IMR-90 (cell line): ENCODE data around the gene GRK5. TPM values are rescaled to one million over a fixed set of nuclear protein-coding genes. Genes with fewer than 3 reads are reported as not detected.

ENCODE experiments used
- ATAC-seq: fragments of 200-7000 bp; cut with Tn5 transposase; 2 replicates; pipeline ENCODE4 v1.9.1; 2020; ENCODE audit warnings: low read depth, mild to moderate bottlenecking, moderate library complexity
- BruUV-seq: library from RNA; stranded (reverse); fragments of 400-500 nt; replicated peaks from 2 replicates; lab custom pipeline; 2021; lab: Mats Ljungman, UMichigan
- CTCF ChIA-PET: fragments of 300-600 bp; formaldehyde crosslinking; extraction: SDS; loops from one replicate; lab custom pipeline; 2021; ENCODE audit warnings: antibody characterized with exemption; lab: Yijun Ruan, JAX
- POLR2A ChIA-PET: fragments of 300-600 bp; sonication (Branson Sonifier 250); formaldehyde crosslinking; loops from one replicate; lab custom pipeline; 2022; ENCODE audit warnings: antibody characterized with exemption; ENCODE audit not compliant: unreplicated experiment; lab: Charles Lee
- DNase-seq: peaks from one replicate; pipeline ENCODE4 v3.0.0; 2013
- H2AFZ ChIP-seq: replicated peaks from 2 replicates; pipeline ENCODE3; 2013; ENCODE audit warnings: low read length, mild to moderate bottlenecking; ENCODE audit not compliant: poor library complexity
- H2AK5ac ChIP-seq: 2 replicates; pipeline ENCODE4 v1.6.1; 2013; ENCODE audit warnings: low read depth, low read length, inconsistent platforms
- H2AK9ac ChIP-seq: replicated peaks from 2 replicates; pipeline ENCODE3; 2013; ENCODE audit warnings: mild to moderate bottlenecking, low read depth, low read length, moderate library complexity; ENCODE audit not compliant: poor library complexity
- H2BK120ac ChIP-seq: 2 replicates; pipeline ENCODE4 v1.6.1; 2013; ENCODE audit warnings: low read depth, low read length, inconsistent platforms
- H2BK15ac ChIP-seq: 3 replicates; pipeline ENCODE4 v1.6.1; 2013; ENCODE audit warnings: low read depth, low read length, inconsistent platforms
- H2BK20ac ChIP-seq: 2 replicates; pipeline ENCODE4 v1.6.1; 2013; ENCODE audit warnings: low read depth, mild to moderate bottlenecking, inconsistent platforms, low read length, moderate library complexity
- H2BK5ac ChIP-seq: 2 replicates; pipeline ENCODE4 v1.6.1; 2013; ENCODE audit warnings: mild to moderate bottlenecking, low read depth, low read length, inconsistent platforms; ENCODE audit not compliant: poor library complexity, severe bottlenecking
- H3K14ac ChIP-seq: replicated peaks from 2 replicates; pipeline ENCODE4 v1.6.1; 2013; ENCODE audit warnings: low read depth, low read length, inconsistent platforms
- H3K18ac ChIP-seq: 2 replicates; pipeline ENCODE4 v1.6.1; 2013; ENCODE audit warnings: low read depth, low read length, control low read depth
- H3K23ac ChIP-seq: 2 replicates; pipeline ENCODE4 v1.6.1; 2013; ENCODE audit warnings: low read depth, low read length, inconsistent platforms
- H3K27ac ChIP-seq: 2 replicates; pipeline ENCODE4 v1.5.1; 2013; ENCODE audit warnings: mild to moderate bottlenecking, control low read depth, low read length; ENCODE audit not compliant: insufficient read depth
- H3K27me3 ChIP-seq: 2 replicates; pipeline ENCODE4 v1.6.1; 2013; ENCODE audit warnings: low read length; ENCODE audit not compliant: control insufficient read depth, insufficient read depth
- H3K36me3 ChIP-seq: 2 replicates; pipeline ENCODE4 v1.6.1; 2013; ENCODE audit warnings: low read length, mixed read lengths; ENCODE audit not compliant: control insufficient read depth, insufficient read depth
- H3K4ac ChIP-seq: 2 replicates; pipeline ENCODE4 v1.6.1; 2013; ENCODE audit warnings: low read depth, low read length, inconsistent platforms
- H3K4me1 ChIP-seq: 2 replicates; pipeline ENCODE4 v1.6.1; 2013; ENCODE audit warnings: low read length, mixed read lengths; ENCODE audit not compliant: control insufficient read depth, insufficient read depth
- H3K4me2 ChIP-seq: 2 replicates; pipeline ENCODE4 v1.6.1; 2013; ENCODE audit warnings: low read depth, mild to moderate bottlenecking, control low read depth, low read length, moderate library complexity
- H3K4me3 ChIP-seq: 2 replicates; pipeline ENCODE4 v1.5.1; 2013; ENCODE audit warnings: low read depth, mild to moderate bottlenecking, control low read depth, low read length, moderate library complexity; ENCODE audit not compliant: insufficient read depth
- H3K56ac ChIP-seq: 2 replicates; pipeline ENCODE4 v1.6.1; 2013; ENCODE audit warnings: low read length, inconsistent platforms; ENCODE audit not compliant: insufficient read depth; ENCODE audit errors: extremely low read depth
- H3K79me1 ChIP-seq, 2 experiments: 2 replicates each; pipeline ENCODE4 v1.6.1; 2013; ENCODE audit warnings: low read length in 2 of 2, inconsistent platforms in 1 of 2, low read depth in 1 of 2
- H3K9ac ChIP-seq: 2 replicates; pipeline ENCODE4 v1.6.1; 2013; ENCODE audit warnings: low read depth, low read length, control low read depth
- H3K9me1 ChIP-seq: 2 replicates; pipeline ENCODE4 v1.6.1; 2013; ENCODE audit warnings: low read length, inconsistent platforms; ENCODE audit not compliant: insufficient read depth
- H3K9me3 ChIP-seq: 2 replicates; pipeline ENCODE4 v1.6.1; 2013; ENCODE audit warnings: low read length; ENCODE audit not compliant: control insufficient read depth, insufficient read depth
- H4K20me1 ChIP-seq: 2 replicates; pipeline ENCODE4 v1.6.1; 2013; ENCODE audit warnings: low read length, inconsistent platforms; ENCODE audit not compliant: insufficient read depth
- H4K5ac ChIP-seq: 2 replicates; pipeline ENCODE4 v1.6.1; 2013; ENCODE audit warnings: mild to moderate bottlenecking, low read depth, low read length, control low read depth
- H4K8ac ChIP-seq, 2 experiments: 2 replicates each; pipeline ENCODE4 v1.6.1; 2013; ENCODE audit warnings: low read depth in 2 of 2, low read length in 2 of 2, control low read depth in 1 of 2, inconsistent platforms in 1 of 2
- H4K91ac ChIP-seq: 2 replicates; pipeline ENCODE4 v1.6.1; 2013; ENCODE audit warnings: low read depth, low read length, inconsistent platforms; ENCODE audit not compliant: insufficient read depth
- CHD1 ChIP-seq: IDR thresholded peaks from 2 replicates; pipeline ENCODE4 v1.6.1; 2012; ENCODE audit warnings: low read depth, low read length, improper control_type of control experiment
- MAFK ChIP-seq: IDR thresholded peaks from 2 replicates; pipeline ENCODE4 v1.6.1; 2012; ENCODE audit warnings: low read depth, low read length, improper control_type of control experiment
- MAZ ChIP-seq: IDR thresholded peaks from 2 replicates; pipeline ENCODE4 v1.6.1; 2012; ENCODE audit warnings: low read depth, mild to moderate bottlenecking, low read length, improper control_type of control experiment, moderate library complexity, borderline replicate concordance
- POLR2A ChIP-seq: IDR thresholded peaks from 2 replicates; pipeline ENCODE4 v1.6.1; 2012; ENCODE audit warnings: mild to moderate bottlenecking, low read depth, low read length
- RCOR1 ChIP-seq: IDR thresholded peaks from 2 replicates; pipeline ENCODE4 v1.6.1; 2012; ENCODE audit warnings: mild to moderate bottlenecking, low read length, improper control_type of control experiment; ENCODE audit not compliant: insufficient replicate concordance
- WGBS, 2 experiments: methylation state at CpG; one replicate each; pipeline versions ENCODE4 v1.1.5 to v1.1.7; 2013; ENCODE audit warnings: missing lambda C conversion rate in 2 of 2; ENCODE audit not compliant: insufficient read length in 1 of 2; ENCODE audit errors: extremely low coverage in 2 of 2; 5-methylcytosine and 5-hydroxymethylcytosine counted together
- dilution Hi-C: fragments of 300-500 bp; cut with HindIII; formaldehyde crosslinking; loops from one replicate; pipeline ENCODE4 v1.14.3; 2018; ENCODE audit warnings: low sequenced_read_pairs; ENCODE audit not compliant: unreplicated experiment
- in situ Hi-C: fragments of 300-500 bp; cut with MboI; formaldehyde crosslinking; loops from 3 replicates; pipeline ENCODE4 v1.14.3; 2019; ENCODE audit warnings: low sequenced_read_pairs, inconsistent platforms, mixed read lengths
- intact Hi-C: fragments of 100-400 bp; cut with micrococcal nuclease; formaldehyde crosslinking; loops from 2 replicates; pipeline ENCODE4 v1.10.0; 2022
- polyA plus RNA-seq, 3 experiments: library from polyadenylated mRNA; depleted of rRNA; stranded (reverse); fragments of >200 nt; gene quantifications; 2 replicates each; pipeline ENCODE4 v1.2.3, GENCODE V29; 2012; ENCODE audit warnings: low replicate concordance in 1 of 3
- total RNA-seq: library from RNA; depleted of rRNA; stranded (reverse); fragments of >200 nt; gene quantifications from 2 replicates; pipeline ENCODE4 v1.2.3, GENCODE V29; 2012

Gene GRK5
- total and polyA plus RNA-seq, 2 of the 4 experiments (the other 2 are of a cell fraction), result 12.9 to 16.3 TPM

- H3K23ac ChIP-seq, result no peak overlapping the region
- H2AK5ac ChIP-seq, result peak overlapping the region; percentile 1; the same call in 1 of the 2 replicates
- DNase-seq (no peak), ATAC-seq (no peak)
- H3K4me2 ChIP-seq, result no peak overlapping the region
- no peak for TF ChIP-seq CHD1
- no peak for TF ChIP-seq MAZ
- TF ChIP-seq MAFK, result no peak
- TF ChIP-seq POLR2A, result no peak
- TF ChIP-seq RCOR1, result no peak
- peaks cover 12% of the 10 kb centered on the region for H3K4me1 ChIP-seq
- H3K18ac ChIP-seq, result peak overlapping the region; percentile 58; the same call in 1 of the 2 replicates
- H3K9ac ChIP-seq, result peak overlapping the region; percentile 37
- peaks cover 8 to 43% of the 10 kb centered on the region in 2 experiments; a peak in 3 of 4 replicates for H3K79me1 ChIP-seq
- H3K9me3 ChIP-seq, result no peaks in the 10 kb centered on the region
- ChIA-PET CTCF (interaction anchor here (0.9 to 1.8 kb wide), 4 partner anchors 24 to 222 kb away, joined by 4 to 8 read pairs (median 6); no protein-coding TSS in a partner anchor), POLR2A (no interaction called here)
- H3K27me3 ChIP-seq, result no peaks in the 10 kb centered on the region
- H2BK5ac ChIP-seq, result no peak overlapping the region
- peaks cover 11% of the 10 kb centered on the region for H3K9me1 ChIP-seq
- peak overlapping the region; percentile 37; the same call in 1 of the 2 replicates for H3K14ac ChIP-seq
- no peak overlapping the region; the same call in 1 of the 2 replicates for H2BK20ac ChIP-seq
- no TSS peak for BruUV-seq
- WGBS, 2 experiments, result 92% methylated on average over 8 of the region's 13 CpGs; no CpG with 5 or more reads in 1 of the 2 experiments
- no peak overlapping the region for H3K4me3 ChIP-seq
- H3K56ac ChIP-seq, result no peak overlapping the region
- H4K8ac ChIP-seq, result no peak overlapping the region; a peak in 1 of 4 replicates
- H4K20me1 ChIP-seq, result peaks cover 17% of the 10 kb centered on the region; the same call in 1 of the 2 replicates
- peak overlapping the region; percentile 3; the same call in 1 of the 2 replicates for H2BK120ac ChIP-seq
- intact Hi-C loops, result no loop called here
- peak overlapping the region; percentile 13 for H2AFZ ChIP-seq
- H3K36me3 ChIP-seq, result peaks cover 51% of the 10 kb centered on the region
- H2AK9ac ChIP-seq, result peak overlapping the region; percentile 75
- peak overlapping the region; percentile 9; the same call in 1 of the 2 replicates for H4K5ac ChIP-seq
- dilution Hi-C loops, result no loop called here
- in situ Hi-C loops, result no loop called here
- H4K91ac ChIP-seq, result peak overlapping the region; percentile 6; the same call in 1 of the 2 replicates
- peak overlapping the region; percentile 14; the same call in 1 of the 3 replicates for H2BK15ac ChIP-seq
- H3K27ac ChIP-seq, result peak overlapping the region; percentile 57; the same call in 1 of the 2 replicates
- H3K4ac ChIP-seq, result peak overlapping the region; percentile 50; the same call in 1 of the 2 replicates
Observed at GRCh38 chr10:119420950-119421875, 213.8 kb downstream of the GRK5 start.
